IPS-18a (cell line): ENCODE data around the gene CDH23.
A peak's percentile ranks its signal among the peaks of the same experiment; 100 is the strongest.

Experiments
- H3K27ac ChIP-seq: one replicate; pipeline ENCODE4 v1.5.1; 2013; ENCODE audit warnings: low read length
- H3K27me3 ChIP-seq: one replicate; pipeline ENCODE4 v1.6.1; 2013; ENCODE audit warnings: mild to moderate bottlenecking, low read length; ENCODE audit not compliant: control insufficient read depth, insufficient read depth
- H3K36me3 ChIP-seq: one replicate; pipeline ENCODE4 v1.6.1; 2013; ENCODE audit warnings: low read depth, low read length; ENCODE audit not compliant: control insufficient read depth
- H3K4me1 ChIP-seq: one replicate; pipeline ENCODE4 v1.6.1; 2013; ENCODE audit warnings: low read depth, low read length; ENCODE audit not compliant: control insufficient read depth
- H3K4me3 ChIP-seq: one replicate; pipeline ENCODE4 v1.5.1; 2013; ENCODE audit warnings: low read length
- H3K9ac ChIP-seq: one replicate; pipeline ENCODE4 v1.6.1; 2013; ENCODE audit warnings: mild to moderate bottlenecking, low read length, moderate library complexity
- H3K9me3 ChIP-seq: one replicate; pipeline ENCODE4 v1.6.1; 2013; ENCODE audit warnings: low read depth, low read length; ENCODE audit not compliant: control insufficient read depth

CDH23 gene

DNA sequence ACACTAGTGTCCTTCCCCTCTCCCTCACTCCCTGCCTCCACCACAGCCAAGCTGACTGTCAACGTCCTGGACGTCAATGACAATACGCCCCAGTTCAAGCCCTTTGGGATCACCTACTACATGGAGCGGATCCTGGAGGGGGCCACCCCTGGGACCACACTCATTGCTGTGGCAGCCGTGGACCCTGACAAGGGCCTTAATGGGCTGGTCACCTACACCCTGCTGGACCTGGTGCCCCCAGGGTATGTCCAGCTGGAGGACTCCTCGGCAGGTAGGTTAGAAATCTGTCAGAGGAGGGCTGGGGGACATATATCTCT lies 401.5 kb downstream of the CDH23 start:
- Histone ChIP-seq H3K9ac (no peak overlapping the region), H3K4me1 (no peaks in the 10 kb centered on the region), H3K27me3 (no peaks in the 10 kb centered on the region), H3K36me3 (no peaks in the 10 kb centered on the region), H3K4me3 (no peak overlapping the region), H3K9me3 (no peaks in the 10 kb centered on the region), H3K27ac (no peak overlapping the region)

GRCh38 chr10:71799112-71799511 lies 402.4 kb downstream of the CDH23 start:
- Histone ChIP-seq H3K27me3 (no peaks in the 10 kb centered on the region), H3K4me3 (no peak overlapping the region), H3K4me1 (no peaks in the 10 kb centered on the region), H3K36me3 (no peaks in the 10 kb centered on the region), H3K9ac (no peak overlapping the region), H3K27ac (no peak overlapping the region), H3K9me3 (no peaks in the 10 kb centered on the region)

- Histone ChIP-seq H3K4me3 (no peak overlapping the region), H3K4me1 (no peaks in the 10 kb centered on the region), H3K36me3 (no peaks in the 10 kb centered on the region), H3K9me3 (no peaks in the 10 kb centered on the region), H3K27ac (no peak overlapping the region), H3K9ac (no peak overlapping the region), H3K27me3 (peaks cover 6% of the 10 kb centered on the region)
Measured at GRCh38 chr10:71799608-71800453, 403.1 kb downstream of the CDH23 start.

- Histone ChIP-seq H3K4me3 (no peak overlapping the region), H3K36me3 (no peaks in the 10 kb centered on the region), H3K9me3 (no peaks in the 10 kb centered on the region), H3K4me1 (peaks cover 4% of the 10 kb centered on the region), H3K27me3 (peaks cover 15% of the 10 kb centered on the region), H3K27ac (no peak overlapping the region), H3K9ac (no peak overlapping the region)
Measured at GRCh38 chr10:71801361-71801760, 404.6 kb downstream of the CDH23 start.

DNA sequence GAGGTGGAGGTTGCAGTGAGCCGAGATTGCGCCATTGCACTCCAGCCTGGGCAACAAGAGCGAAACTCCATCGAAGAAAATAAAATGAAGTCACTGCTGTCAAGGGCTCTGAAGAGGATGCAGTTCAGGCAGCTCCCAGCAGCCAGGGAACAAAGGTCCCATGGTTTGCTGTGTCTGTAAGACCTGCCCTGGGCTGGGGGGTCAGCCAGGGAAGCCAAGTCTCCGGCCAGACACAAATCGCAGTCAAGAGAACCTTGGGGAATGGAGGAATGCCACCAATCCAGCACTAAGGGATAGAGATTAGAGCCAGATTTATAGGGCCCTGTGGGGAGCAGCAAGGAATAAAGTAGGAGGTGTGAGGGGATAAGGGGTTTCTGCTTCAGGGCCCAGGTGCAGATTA lies 405.5 kb downstream of the CDH23 start:
- Histone ChIP-seq H3K36me3 (no peaks in the 10 kb centered on the region), H3K9me3 (no peaks in the 10 kb centered on the region), H3K9ac (no peak overlapping the region), H3K27me3 (peaks cover 15% of the 10 kb centered on the region), H3K4me3 (no peak overlapping the region), H3K4me1 (peaks cover 4% of the 10 kb centered on the region), H3K27ac (no peak overlapping the region)

- Histone ChIP-seq H3K4me3 (no peak overlapping the region), H3K9me3 (no peaks in the 10 kb centered on the region), H3K4me1 (peaks cover 4% of the 10 kb centered on the region), H3K36me3 (no peaks in the 10 kb centered on the region), H3K27ac (no peak overlapping the region), H3K27me3 (peaks cover 15% of the 10 kb centered on the region), H3K9ac (no peak overlapping the region)
Measured at GRCh38 chr10:71802715-71803488, 406.2 kb downstream of the CDH23 start.

DNA sequence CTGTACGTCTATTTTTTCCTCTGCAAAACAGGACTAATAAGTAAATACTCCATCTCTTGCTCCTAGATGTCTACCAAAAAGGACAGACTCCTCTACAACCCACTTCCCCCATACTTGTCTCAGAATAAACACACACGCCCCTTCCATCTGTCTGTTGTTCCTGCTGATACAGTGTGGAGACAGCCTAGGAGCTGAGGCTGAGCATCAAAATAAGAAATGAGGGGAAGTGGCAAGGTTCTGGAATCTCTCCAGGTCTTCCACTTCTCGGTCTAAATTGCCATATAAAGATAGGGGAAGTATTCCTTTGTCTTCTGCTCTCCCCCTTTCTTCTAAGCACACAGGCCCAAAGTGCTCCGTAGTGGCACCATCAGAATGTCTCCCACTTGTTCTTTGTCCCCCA lies 407.4 kb downstream of the CDH23 start:
- Histone ChIP-seq H3K36me3 (no peaks in the 10 kb centered on the region), H3K27ac (no peak overlapping the region), H3K9me3 (no peaks in the 10 kb centered on the region), H3K4me1 (peaks cover 4% of the 10 kb centered on the region), H3K27me3 (peaks cover 15% of the 10 kb centered on the region), H3K9ac (no peak overlapping the region), H3K4me3 (no peak overlapping the region)

DNA sequence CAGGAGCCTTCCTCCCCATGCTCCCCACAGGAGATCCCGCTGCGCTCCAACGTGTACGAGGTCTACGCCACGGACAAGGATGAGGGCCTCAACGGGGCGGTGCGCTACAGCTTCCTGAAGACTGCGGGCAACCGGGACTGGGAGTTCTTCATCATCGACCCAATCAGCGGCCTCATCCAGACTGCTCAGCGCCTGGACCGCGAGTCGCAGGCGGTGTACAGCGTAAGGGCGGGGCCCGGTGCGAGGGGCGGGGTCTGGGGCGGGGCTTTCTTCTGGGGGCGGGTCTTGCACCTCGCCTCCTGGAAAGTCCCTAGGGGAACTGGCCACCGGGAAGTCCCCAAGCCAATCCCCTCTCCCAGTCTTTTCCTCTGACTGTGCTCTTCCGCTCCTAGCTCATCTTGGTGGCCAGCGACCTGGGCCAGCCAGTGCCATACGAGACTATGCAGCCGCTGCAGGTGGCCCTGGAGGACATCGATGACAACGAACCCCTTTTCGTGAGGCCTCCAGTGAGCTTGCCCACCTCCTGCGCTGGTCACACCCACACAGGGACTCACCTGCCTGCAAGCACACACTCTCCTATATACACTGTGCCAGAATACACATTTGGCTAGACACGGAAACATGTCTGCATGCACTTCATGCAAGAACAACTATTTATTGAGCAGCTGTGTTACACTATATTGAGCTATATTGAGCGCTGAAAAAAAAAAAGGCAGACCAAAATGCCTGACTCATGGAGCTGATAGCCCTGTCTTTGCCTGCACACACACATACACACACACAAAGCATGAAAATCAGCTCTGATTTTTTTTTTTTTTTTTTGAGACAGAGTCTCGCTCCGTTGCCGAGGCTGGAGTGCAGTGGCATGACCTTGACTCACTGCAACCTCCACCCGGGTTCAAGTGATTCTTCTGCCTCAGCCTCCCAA lies 409.3 kb downstream of the CDH23 start:
- Histone ChIP-seq H3K4me3 (peak overlapping the region; percentile 29), H3K27me3 (peaks cover 15% of the 10 kb centered on the region), H3K9ac (no peak overlapping the region), H3K27ac (no peak overlapping the region), H3K36me3 (no peaks in the 10 kb centered on the region), H3K9me3 (no peaks in the 10 kb centered on the region), H3K4me1 (peaks cover 4% of the 10 kb centered on the region)

- H3K4me3 ChIP-seq = no peak overlapping the region
- peaks cover 15% of the 10 kb centered on the region for H3K27me3 ChIP-seq
- H3K36me3 ChIP-seq = no peaks in the 10 kb centered on the region
- H3K4me1 ChIP-seq = peaks cover 4% of the 10 kb centered on the region
- H3K27ac ChIP-seq = no peak overlapping the region
- H3K9ac ChIP-seq = no peak overlapping the region
- H3K9me3 ChIP-seq = no peaks in the 10 kb centered on the region
Measured at GRCh38 chr10:71806704-71807556, 410.2 kb downstream of the CDH23 start.

DNA sequence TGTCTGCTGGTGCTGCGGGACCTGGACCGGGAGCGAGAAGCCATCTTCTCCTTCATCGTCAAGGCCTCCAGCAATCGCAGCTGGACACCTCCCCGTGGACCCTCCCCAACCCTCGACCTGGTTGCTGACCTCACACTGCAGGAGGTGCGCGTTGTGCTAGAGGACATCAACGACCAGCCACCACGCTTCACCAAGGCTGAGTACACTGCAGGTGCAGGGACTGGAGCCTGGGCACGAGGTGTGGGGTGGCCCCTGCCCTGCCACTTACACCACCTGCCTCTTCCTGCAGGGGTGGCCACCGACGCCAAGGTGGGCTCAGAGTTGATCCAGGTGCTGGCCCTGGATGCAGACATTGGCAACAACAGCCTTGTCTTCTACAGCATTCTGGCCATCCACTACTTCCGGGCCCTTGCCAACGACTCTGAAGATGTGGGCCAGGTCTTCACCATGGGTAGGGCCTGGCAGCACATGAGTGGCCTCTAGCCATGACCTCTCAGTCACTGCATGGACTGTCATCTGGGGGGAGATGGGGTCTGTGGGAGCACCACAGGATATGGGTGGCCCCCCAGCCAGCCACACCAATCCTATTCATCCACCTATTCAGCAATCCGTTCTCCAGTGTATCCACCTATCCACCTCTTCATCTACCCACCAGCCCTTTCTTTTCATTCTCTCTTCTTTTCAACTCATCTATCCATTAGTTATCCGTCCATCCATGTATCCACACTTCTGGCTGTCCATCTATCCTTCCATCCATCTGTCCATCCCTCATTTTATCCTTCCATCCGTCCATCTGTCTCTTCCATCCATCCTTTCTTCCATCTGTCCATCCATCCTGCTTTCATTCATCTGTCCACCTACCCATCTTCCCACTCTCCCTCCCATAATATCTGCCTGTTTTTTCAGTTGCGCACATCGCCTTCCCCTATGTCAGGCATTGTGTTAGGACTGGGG lies 411.1 kb downstream of the CDH23 start:
- peaks cover 15% of the 10 kb centered on the region for H3K27me3 ChIP-seq
- peaks cover 4% of the 10 kb centered on the region for H3K4me1 ChIP-seq
- no peak overlapping the region for H3K9ac ChIP-seq
- no peak overlapping the region for H3K27ac ChIP-seq
- H3K9me3 ChIP-seq = no peaks in the 10 kb centered on the region
- no peak overlapping the region for H3K4me3 ChIP-seq
- no peaks in the 10 kb centered on the region for H3K36me3 ChIP-seq
